Natural killer cell (primary cell): ENCODE results near the gene PF4V1. TPM values are rescaled to one million over a fixed set of nuclear protein-coding genes. Genes with fewer than 3 reads are reported as not detected.

Source experiments
- ATAC-seq, 3 donors: fragments of 150-1000 bp in 2 of 3; fragments of 200-7000 bp in 1 of 3; cut with Tn5 transposase; 1 replicate in 1 of 3; 2 replicates in 2 of 3; pipeline ENCODE4 v1.10.0; 2021; ENCODE audit warnings: mild to moderate bottlenecking in 2 of 3, moderate library complexity in 2 of 3
- DNase-seq, 2 donors: peaks; one replicate each; pipeline versions ENCODE4 v3.0.0 to v3.0.0-alpha.2; 2013 to 2021; ENCODE audit warnings: mixed read lengths in 1 of 2
- H3K27ac ChIP-seq: one replicate; pipeline ENCODE4 v1.5.1; 2013; ENCODE audit warnings: mild to moderate bottlenecking, low read length
- H3K27me3 ChIP-seq: one replicate; pipeline ENCODE4 v1.6.1; 2013; ENCODE audit warnings: low read length; ENCODE audit not compliant: control insufficient read depth, insufficient read depth
- H3K36me3 ChIP-seq: one replicate; pipeline ENCODE4 v1.6.1; 2013; ENCODE audit warnings: low read length; ENCODE audit not compliant: control insufficient read depth, insufficient read depth
- H3K4me1 ChIP-seq: one replicate; pipeline ENCODE4 v1.6.1; 2013; ENCODE audit warnings: low read length; ENCODE audit not compliant: control insufficient read depth, insufficient read depth
- H3K4me3 ChIP-seq: one replicate; pipeline ENCODE4 v1.5.1; 2013; ENCODE audit warnings: low read length
- H3K9me3 ChIP-seq: one replicate; pipeline ENCODE4 v1.6.1; 2013; ENCODE audit warnings: low read length; ENCODE audit not compliant: control insufficient read depth, insufficient read depth
- H3K27ac Mint-ChIP-seq, 2 donors: one replicate each; pipeline ENCODE4 v1.8.0; 2022; ENCODE audit warnings: mild to moderate bottlenecking in 2 of 2, mixed read lengths in 2 of 2, moderate library complexity in 1 of 2
- H3K27me3 Mint-ChIP-seq, 2 donors: one replicate each; pipeline ENCODE4 v1.8.0; 2022; ENCODE audit warnings: low read depth in 2 of 2, mixed read lengths in 2 of 2
- H3K36me3 Mint-ChIP-seq: one replicate; pipeline ENCODE4 v1.8.0; 2022; ENCODE audit warnings: mixed read lengths
- H3K4me1 Mint-ChIP-seq, 2 donors: one replicate each; pipeline ENCODE4 v1.8.0; 2022; ENCODE audit warnings: mixed read lengths in 2 of 2
- H3K4me3 Mint-ChIP-seq: one replicate; pipeline ENCODE4 v1.8.0; 2022; ENCODE audit warnings: mild to moderate bottlenecking, moderate library complexity, mixed read lengths
- H3K9me3 Mint-ChIP-seq, 2 donors: one replicate each; pipeline ENCODE4 v1.8.0; 2022; ENCODE audit warnings: mixed read lengths in 2 of 2
- CTCF ChIP-seq: fragments of 200-600 bp; IDR thresholded peaks from one replicate; pipeline ENCODE4 v1.8.0; 2022; ENCODE audit warnings: antibody characterized with exemption
- whole genome bisulfite sequencing: methylation state at CpG from one replicate; pipeline ENCODE4 v1.1.7; 2013; ENCODE audit warnings: missing lambda C conversion rate; ENCODE audit not compliant: insufficient coverage; 5-methylcytosine and 5-hydroxymethylcytosine counted together
- intact Hi-C: fragments of 100-400 bp; cut with micrococcal nuclease; formaldehyde crosslinking; loops from one replicate; pipeline ENCODE4 v1.14.2; 2022
- total RNA-seq, 4 donors: library from RNA; stranded (reverse); fragments of 120-200 nt in 1 of 4; gene quantifications; one replicate each; pipeline versions ENCODE4 v1.2.3 to v1.2.4, GENCODE V29; 2013 to 2022

Gene PF4V1
- total RNA-seq, 3 donors from 2014 or later (not counting 1 experiment from before 2014, with no cell fraction given): 3.3 to 14.9 TPM; not detected in 1

DNA sequence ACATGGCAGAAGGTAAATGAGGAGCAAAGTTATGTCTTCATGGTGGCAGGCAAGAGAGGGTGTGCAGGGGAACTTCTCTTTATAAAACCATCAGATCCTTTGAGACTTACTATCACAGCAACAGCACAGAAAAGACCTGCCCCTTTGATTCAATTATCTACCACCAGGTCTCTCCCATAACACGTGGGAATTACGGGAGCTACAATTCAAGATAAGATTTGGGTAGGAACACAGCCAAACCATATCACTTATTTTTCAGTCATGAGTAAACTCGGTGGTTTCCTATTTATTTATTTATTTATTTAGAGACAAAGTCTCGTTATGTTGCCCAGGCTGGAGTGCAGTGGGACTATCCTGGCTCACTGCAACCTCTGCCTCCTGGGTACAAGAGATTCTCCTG lies 38.2 kb downstream of the PF4V1 start:
- ATAC-seq (no peak), DNase-seq (no peak)
- no peaks in the 10 kb centered on the region for H3K9me3 ChIP-seq
- H3K4me3 ChIP-seq: no peak overlapping the region
- no peaks in the 10 kb centered on the region for H3K27me3 ChIP-seq
- Mint-ChIP-seq H3K27me3 (no peaks in the 10 kb centered on the region), H3K9me3 (peaks cover 3 to 5% of the 10 kb centered on the region in 2 donors), H3K4me3 (no peak overlapping the region), H3K36me3 (no peaks in the 10 kb centered on the region), H3K4me1 (no peaks in the 10 kb centered on the region), H3K27ac (no peak overlapping the region)
- TF ChIP-seq CTCF: no peak
- H3K27ac ChIP-seq: no peak overlapping the region
- intact Hi-C loops: no loop called here
- 85% methylated on average over 4 of the region's 4 CpGs for WGBS
- H3K4me1 ChIP-seq: no peaks in the 10 kb centered on the region
- H3K36me3 ChIP-seq: no peaks in the 10 kb centered on the region

DNA sequence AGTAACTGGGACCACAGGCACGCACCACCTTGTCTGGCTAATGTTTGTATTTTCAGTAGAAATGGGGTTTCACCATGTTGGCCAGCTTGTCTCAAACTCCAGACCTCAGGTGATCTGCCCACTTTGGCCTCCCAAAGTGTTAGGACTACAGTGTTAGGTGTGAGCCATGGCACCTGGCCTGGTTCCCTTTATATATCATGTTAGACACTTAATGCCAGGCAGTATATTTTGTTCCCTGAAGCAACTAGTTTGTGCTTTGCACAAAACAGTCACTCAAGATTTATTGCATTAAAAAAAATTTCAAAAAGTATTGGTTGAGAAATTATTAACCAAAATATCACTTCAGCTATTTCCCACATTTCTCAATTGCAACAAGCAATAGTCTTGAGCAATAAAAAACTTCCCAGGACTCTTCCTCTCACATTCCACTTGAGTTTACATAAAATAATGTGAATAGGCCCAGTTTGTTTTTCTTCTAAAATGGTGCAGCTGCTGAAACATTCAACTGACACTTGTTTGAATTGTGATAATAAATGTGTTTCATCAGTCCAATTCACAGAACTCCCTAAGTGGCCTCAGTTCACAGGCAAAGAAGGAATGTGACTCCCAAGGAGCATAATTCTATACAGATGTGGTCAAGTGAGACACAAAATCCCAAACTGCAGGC lies 38.8 kb downstream of the PF4V1 start:
- no peaks in the 10 kb centered on the region for H3K9me3 ChIP-seq
- Mint-ChIP-seq H3K27me3 (no peaks in the 10 kb centered on the region), H3K9me3 (peaks cover 0 to 3% of the 10 kb centered on the region in 2 donors), H3K36me3 (no peaks in the 10 kb centered on the region), H3K27ac (no peak overlapping the region), H3K4me3 (no peak overlapping the region), H3K4me1 (no peaks in the 10 kb centered on the region)
- no peak for ATAC-seq
- intact Hi-C loops: no loop called here
- no peak overlapping the region for H3K27ac ChIP-seq
- H3K4me3 ChIP-seq: no peak overlapping the region
- H3K36me3 ChIP-seq: no peaks in the 10 kb centered on the region
- no peak for DNase-seq
- H3K27me3 ChIP-seq: no peaks in the 10 kb centered on the region
- TF ChIP-seq CTCF: no peak
- no peaks in the 10 kb centered on the region for H3K4me1 ChIP-seq
- 100% methylated on average over 1 of the region's 1 CpG for WGBS

DNA sequence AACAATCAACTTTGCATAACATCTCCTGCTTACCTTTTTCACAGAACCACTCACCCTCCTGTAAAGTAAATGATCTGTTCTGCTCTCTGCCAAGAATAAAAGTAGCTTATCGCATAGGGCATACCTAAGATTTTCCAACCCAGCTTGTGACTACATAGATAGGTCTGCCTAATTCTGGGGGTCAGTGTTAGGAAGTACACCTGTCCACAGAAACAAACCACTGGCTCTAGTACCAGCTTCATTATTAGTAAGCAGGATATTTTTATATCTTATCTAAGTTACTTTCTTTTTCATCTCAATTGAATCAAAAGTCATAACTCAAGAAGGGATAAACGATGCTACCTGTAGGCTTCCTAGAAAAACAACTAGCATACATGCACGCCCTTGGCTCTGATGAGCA lies 39.9 kb downstream of the PF4V1 start:
- no peak for TF ChIP-seq CTCF
- Histone ChIP-seq H3K9me3 (no peaks in the 10 kb centered on the region), H3K27ac (no peak overlapping the region), H3K4me3 (no peak overlapping the region), H3K27me3 (no peaks in the 10 kb centered on the region), H3K4me1 (no peaks in the 10 kb centered on the region), H3K36me3 (no peaks in the 10 kb centered on the region)
- Mint-ChIP-seq H3K4me1 (no peaks in the 10 kb centered on the region), H3K4me3 (no peak overlapping the region), H3K9me3 (peaks cover 0 to 3% of the 10 kb centered on the region in 2 donors), H3K27ac (no peak overlapping the region), H3K36me3 (no peaks in the 10 kb centered on the region), H3K27me3 (no peaks in the 10 kb centered on the region)
- no peak for DNase-seq
- ATAC-seq: no peak
- intact Hi-C loops: no loop called here
- WGBS: 83% methylated on average over 2 of the region's 3 CpGs

DNA sequence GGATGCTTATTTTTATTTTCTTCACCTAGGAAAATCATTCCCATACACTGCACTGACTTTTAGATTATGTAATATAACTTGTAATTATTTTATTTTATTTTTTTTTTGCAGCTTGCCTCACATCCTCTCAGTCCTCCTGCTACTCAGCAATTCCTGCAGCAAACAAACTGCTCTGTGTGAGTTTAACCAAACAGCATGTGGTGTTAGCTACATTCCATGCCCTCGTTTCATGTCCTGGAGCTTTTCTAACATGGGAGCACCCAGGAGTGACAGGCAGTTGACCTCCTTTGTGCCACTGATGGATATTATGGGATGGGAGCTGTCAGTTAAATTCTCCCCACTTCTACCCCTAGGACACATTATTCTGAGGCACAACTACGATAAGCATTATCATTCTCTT lies 40.9 kb downstream of the PF4V1 start:
- Histone ChIP-seq H3K9me3 (no peaks in the 10 kb centered on the region), H3K4me1 (no peaks in the 10 kb centered on the region), H3K27me3 (no peaks in the 10 kb centered on the region), H3K27ac (no peak overlapping the region), H3K4me3 (no peak overlapping the region), H3K36me3 (no peaks in the 10 kb centered on the region)
- Mint-ChIP-seq H3K9me3 (peaks cover 0 to 3% of the 10 kb centered on the region in 2 donors), H3K4me3 (no peak overlapping the region), H3K27me3 (no peaks in the 10 kb centered on the region), H3K36me3 (no peaks in the 10 kb centered on the region), H3K4me1 (no peaks in the 10 kb centered on the region), H3K27ac (no peak overlapping the region)
- ATAC-seq (no peak), DNase-seq (no peak)
- no peak for TF ChIP-seq CTCF
- no CpG with 5 or more reads among the region's 2 CpGs for WGBS
- intact Hi-C loops: no loop called here
